ENCODE measurements around the gene ZSCAN22. TPM values are rescaled to one million over a fixed set of nuclear protein-coding genes. Genes with fewer than 3 reads are reported as not detected.
"Not testable (repeated sequence)": the region's sequence is repeated elsewhere in the genome, so short reads cannot be mapped to it uniquely, and the experiment has no call there.

ZSCAN22 gene
- total RNA-seq, 2 donors from 2014 or later: 4.0 to 5.0 TPM

DNA sequence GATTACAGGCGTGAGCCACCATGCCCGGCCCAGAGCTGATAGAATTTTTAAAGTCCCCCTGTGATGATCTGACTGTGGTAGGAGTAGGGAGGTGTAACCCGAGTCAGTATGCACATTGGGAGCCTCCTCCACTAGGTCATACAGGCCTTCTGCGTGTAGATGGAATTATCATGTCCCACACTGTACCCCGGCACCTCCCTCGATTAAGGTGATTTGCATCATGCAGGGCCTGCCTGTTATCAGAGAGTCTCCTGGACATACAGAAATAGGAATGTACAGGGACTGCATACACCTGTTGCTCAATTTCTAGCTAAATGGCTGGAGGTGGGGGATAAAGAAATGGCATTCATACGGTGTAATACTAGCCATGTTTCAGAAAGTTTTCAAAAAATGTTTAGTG is 22.5 kb upstream of the ZSCAN22 start:
- Mint-ChIP-seq H3K36me3 (ENCODE audit: insufficient read depth in 2 of 2) (peaks cover 19 to 40% of the 10 kb centered on the region in 2 donors), H3K4me1 (ENCODE audit: low read depth) (peaks cover 49% of the 10 kb centered on the region), H3K4me3 (peak overlapping the region; percentile 91 to 98), H3K27me3 (ENCODE audit: low read depth) (no peaks in the 10 kb centered on the region), H3K27ac (peak overlapping the region; percentile 85), H3K9me3 (peaks cover 0 to 3% of the 10 kb centered on the region in 2 donors)
- ATAC-seq (replicated peaks in 1 of 2): no peak
- DNase-seq: no peak

GRCh38 chr19:58304748-58305064 is 22.1 kb upstream of the ZSCAN22 start:
- ATAC-seq (replicated peaks in 1 of 2): peak; percentile 1 to 4

GRCh38 chr19:58305065-58305931 is 21.5 kb upstream of the ZSCAN22 start, which contains the start of gene ERVK3-1:
TSS of gene ERVK3-1 (plus strand) at chr19:58305377. CDS start at chr19:58312169, 6,792 bp downstream.
- H3K4me1 Mint-ChIP-seq (ENCODE audit: low read depth): peaks cover 59% of the 10 kb centered on the region
- peak within 1 kb of the TSS; percentile 85 for H3K27ac Mint-ChIP-seq
- H3K36me3 Mint-ChIP-seq (ENCODE audit: insufficient read depth in 2 of 2): peaks cover 18 to 44% of the 10 kb centered on the region in 2 donors
- H3K4me3 Mint-ChIP-seq: peak within 1 kb of the TSS; percentile 91 to 98
- ATAC-seq (replicated peaks in 1 of 2) (peak; percentile 97 to 98), DNase-seq (peak; percentile 95 to 97)
- H3K27me3 Mint-ChIP-seq (ENCODE audit: low read depth): no peaks in the 10 kb centered on the region
- H3K9me3 Mint-ChIP-seq: peaks cover 0 to 3% of the 10 kb centered on the region in 2 donors

More at GRCh38 chr19:58304748-58305064, 22.1 kb upstream of the ZSCAN22 start:
- H3K4me1 Mint-ChIP-seq (ENCODE audit: low read depth): peaks cover 53% of the 10 kb centered on the region
- peaks cover 0 to 3% of the 10 kb centered on the region in 2 donors for H3K9me3 Mint-ChIP-seq
- H3K36me3 Mint-ChIP-seq (ENCODE audit: insufficient read depth in 2 of 2): peaks cover 21 to 42% of the 10 kb centered on the region in 2 donors
- peak overlapping the region; percentile 91 to 98 for H3K4me3 Mint-ChIP-seq
- no peak for DNase-seq
- H3K27me3 Mint-ChIP-seq (ENCODE audit: low read depth): no peaks in the 10 kb centered on the region
- H3K27ac Mint-ChIP-seq: peak overlapping the region; percentile 85

DNA sequence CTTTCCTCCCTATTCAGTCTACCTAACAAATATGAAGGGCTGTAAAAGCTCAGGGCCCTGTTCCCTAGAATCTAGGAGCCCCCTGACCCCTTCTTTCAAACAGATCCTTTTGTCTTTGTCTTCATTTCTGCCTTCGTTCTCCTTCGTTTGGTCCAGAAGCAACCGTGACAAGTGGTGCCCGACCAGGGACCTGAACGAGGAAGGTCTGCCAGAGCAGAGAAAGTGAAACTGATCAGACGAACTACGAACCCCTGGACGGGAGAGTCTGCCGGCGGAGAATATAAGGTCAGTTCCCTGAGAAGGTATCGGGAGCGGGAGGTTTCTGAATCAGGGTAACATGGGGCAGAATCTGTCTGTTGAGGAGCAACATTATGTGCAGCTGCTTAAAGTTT is 20.9 kb upstream of the ZSCAN22 start:
- ATAC-seq (replicated peaks in 1 of 2): no peak
- H3K9me3 Mint-ChIP-seq: no peaks in the 10 kb centered on the region
- no peak for DNase-seq
- peaks cover 61% of the 10 kb centered on the region for H3K4me1 Mint-ChIP-seq (ENCODE audit: low read depth)
- H3K27me3 Mint-ChIP-seq (ENCODE audit: low read depth): no peaks in the 10 kb centered on the region
- peaks cover 15 to 41% of the 10 kb centered on the region in 2 donors for H3K36me3 Mint-ChIP-seq (ENCODE audit: insufficient read depth in 2 of 2)
- H3K27ac Mint-ChIP-seq: peak overlapping the region; percentile 85
- H3K4me3 Mint-ChIP-seq: peak overlapping the region; percentile 91 to 98

DNA sequence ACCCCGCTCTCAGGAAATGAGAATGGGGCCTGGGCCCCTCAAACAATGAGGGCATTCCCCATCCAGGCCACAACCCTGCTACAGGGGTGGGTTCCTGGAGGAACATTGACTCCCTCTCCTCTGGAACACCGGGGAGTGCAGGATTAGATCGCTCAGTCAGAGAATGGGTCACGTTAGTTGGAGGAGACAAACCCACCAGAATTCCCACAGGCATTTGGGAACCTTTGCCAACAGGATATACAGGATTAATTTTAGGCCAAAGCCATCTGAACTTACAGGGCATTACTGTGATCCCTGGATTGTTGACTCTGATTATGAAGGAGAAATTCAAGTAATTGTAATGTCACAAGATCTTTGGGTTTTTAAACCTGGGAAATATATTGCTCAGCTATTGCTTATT is 19.1 kb upstream of the ZSCAN22 start:
- peaks cover 64% of the 10 kb centered on the region for H3K4me1 Mint-ChIP-seq (ENCODE audit: low read depth)

GRCh38 chr19:58310685-58311084 is 16.1 kb upstream of the ZSCAN22 start:
- H3K27me3 Mint-ChIP-seq (ENCODE audit: low read depth); H3K27ac Mint-ChIP-seq; H3K4me3 Mint-ChIP-seq; H3K9me3 Mint-ChIP-seq; DNase-seq; ATAC-seq (replicated peaks in 1 of 2): not testable (repeated sequence)
- Mint-ChIP-seq H3K36me3 (ENCODE audit: insufficient read depth in 2 of 2) (peaks cover 29 to 55% of the 10 kb centered on the region in 2 donors), H3K4me1 (ENCODE audit: low read depth) (peaks cover 49% of the 10 kb centered on the region)

More for the DNA sequence above, 19.1 kb upstream of the ZSCAN22 start:
- ATAC-seq (replicated peaks in 1 of 2) (no peak), DNase-seq (no peak)
- Mint-ChIP-seq H3K27me3 (ENCODE audit: low read depth) (no peaks in the 10 kb centered on the region), H3K9me3 (no peaks in the 10 kb centered on the region), H3K27ac (no peak overlapping the region), H3K36me3 (ENCODE audit: insufficient read depth in 2 of 2) (peaks cover 23 to 51% of the 10 kb centered on the region in 2 donors), H3K4me3 (peak overlapping the region; percentile 21 to 24)

DNA sequence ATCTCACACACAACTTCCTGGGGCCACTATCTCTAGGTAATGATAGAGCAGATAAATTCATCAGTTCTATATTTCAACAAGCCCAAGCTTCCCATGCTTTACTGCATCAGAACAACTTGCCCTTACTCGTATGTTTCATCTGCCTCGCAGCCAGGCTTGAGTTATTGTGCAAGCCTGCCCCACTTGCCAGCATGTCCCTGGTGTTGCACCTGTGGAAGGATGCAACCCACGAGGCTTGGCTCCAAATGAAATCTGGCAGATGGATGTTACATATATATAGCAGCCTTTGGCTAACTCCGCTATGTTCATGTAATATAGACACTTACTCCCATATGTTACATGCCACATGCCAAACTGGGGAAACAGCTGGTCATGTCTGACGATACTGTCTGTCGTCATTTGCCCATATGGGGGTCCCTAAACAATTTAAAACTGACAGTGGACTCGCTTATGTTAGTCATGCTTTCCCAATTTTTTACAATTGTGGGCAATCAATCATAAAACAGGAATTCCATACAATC is 15.4 kb upstream of the ZSCAN22 start:
- ATAC-seq (replicated peaks in 1 of 2): no peak
- Mint-ChIP-seq H3K4me1 (ENCODE audit: low read depth) (peaks cover 42% of the 10 kb centered on the region), H3K27me3 (ENCODE audit: low read depth) (no peaks in the 10 kb centered on the region), H3K36me3 (ENCODE audit: insufficient read depth in 2 of 2) (peaks cover 27 to 52% of the 10 kb centered on the region in 2 donors), H3K27ac (peak overlapping the region; percentile 6), H3K4me3 (no peak overlapping the region), H3K9me3 (no peaks in the 10 kb centered on the region)
- DNase-seq: no peak

DNA sequence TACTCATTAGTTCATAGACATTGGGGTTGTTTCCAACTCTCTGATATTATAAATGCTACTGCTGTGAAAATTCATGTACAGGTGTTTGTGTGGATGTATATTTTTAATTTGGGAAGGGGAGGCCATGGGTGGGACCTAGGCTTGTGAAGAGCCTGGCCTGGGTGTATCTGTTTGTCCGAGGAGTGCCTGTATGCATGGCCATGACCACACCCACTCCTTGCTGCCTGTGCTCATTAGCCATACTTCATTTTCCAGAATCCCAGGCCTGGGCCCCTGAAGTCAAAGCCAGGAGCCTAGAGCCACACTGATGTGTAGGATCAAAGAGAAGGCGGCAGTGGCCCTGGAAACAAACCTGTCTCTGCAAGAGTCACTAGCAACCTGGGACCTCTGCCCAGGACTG is 11.2 kb upstream of the ZSCAN22 start:
- Mint-ChIP-seq H3K9me3 (no peaks in the 10 kb centered on the region), H3K27me3 (ENCODE audit: low read depth) (no peaks in the 10 kb centered on the region), H3K27ac (no peak overlapping the region), H3K36me3 (ENCODE audit: insufficient read depth in 2 of 2) (peaks cover 19 to 31% of the 10 kb centered on the region in 2 donors), H3K4me1 (ENCODE audit: low read depth) (peaks cover 4% of the 10 kb centered on the region), H3K4me3 (no peak overlapping the region)
- ATAC-seq (replicated peaks in 1 of 2) (no peak), DNase-seq (no peak)

GRCh38 chr19:58317476-58318072 is 9.2 kb upstream of the ZSCAN22 start:
- ATAC-seq (replicated peaks in 1 of 2) (no peak), DNase-seq (no peak)
- H3K4me1 Mint-ChIP-seq (ENCODE audit: low read depth): no peaks in the 10 kb centered on the region
- no peaks in the 10 kb centered on the region for H3K9me3 Mint-ChIP-seq
- peaks cover 11 to 18% of the 10 kb centered on the region in 2 donors for H3K36me3 Mint-ChIP-seq (ENCODE audit: insufficient read depth in 2 of 2)
- no peak overlapping the region for H3K4me3 Mint-ChIP-seq
- no peak overlapping the region for H3K27ac Mint-ChIP-seq
- no peaks in the 10 kb centered on the region for H3K27me3 Mint-ChIP-seq (ENCODE audit: low read depth)

DNA sequence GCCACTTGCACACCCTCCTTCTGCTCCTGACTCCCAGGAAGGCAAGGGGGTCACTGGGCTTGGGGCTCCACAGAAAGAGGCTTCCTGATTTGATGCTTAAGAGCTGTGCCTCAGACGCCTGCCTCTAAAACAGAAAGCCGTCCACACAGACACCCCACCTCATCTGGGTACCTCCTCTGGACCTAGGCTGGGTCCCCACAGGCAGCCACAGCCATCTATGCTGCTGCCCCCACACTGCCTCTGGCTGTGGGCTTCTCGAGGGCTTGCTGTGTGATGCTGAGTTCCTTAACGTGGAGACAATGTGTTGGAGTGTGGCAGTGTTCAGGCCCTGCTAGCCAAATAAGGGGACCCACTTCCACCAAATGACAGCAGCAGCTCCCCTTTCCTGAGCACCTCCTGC is 8.5 kb upstream of the ZSCAN22 start:
- ATAC-seq (replicated peaks in 1 of 2) (no peak), DNase-seq (no peak)
- Mint-ChIP-seq H3K4me3 (no peak overlapping the region), H3K27ac (no peak overlapping the region), H3K9me3 (no peaks in the 10 kb centered on the region), H3K4me1 (ENCODE audit: low read depth) (no peaks in the 10 kb centered on the region), H3K27me3 (ENCODE audit: low read depth) (no peaks in the 10 kb centered on the region), H3K36me3 (ENCODE audit: insufficient read depth in 2 of 2) (peaks cover 8 to 13% of the 10 kb centered on the region in 2 donors)

DNA sequence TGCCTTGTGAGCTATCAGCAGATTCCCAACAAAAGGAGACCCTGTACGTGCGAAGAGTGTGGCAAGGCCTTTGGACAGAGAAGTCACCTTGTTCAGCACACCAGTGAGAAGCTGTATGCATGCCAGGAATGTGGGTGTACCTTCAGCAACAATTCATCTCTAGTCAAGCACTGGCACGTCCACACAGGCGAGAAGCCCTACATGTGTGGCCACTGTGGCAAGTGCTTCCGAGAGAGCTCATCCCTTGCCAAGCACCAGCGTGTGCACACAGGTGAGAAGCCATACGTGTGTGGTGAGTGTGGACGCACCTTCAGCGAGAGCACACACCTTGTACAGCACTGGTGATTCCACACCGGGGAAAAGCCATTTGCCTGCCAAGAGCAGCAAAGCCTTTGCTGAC is 7.6 kb upstream of the ZSCAN22 start:
- DNase-seq: no peak
- Mint-ChIP-seq H3K27me3 (ENCODE audit: low read depth) (no peaks in the 10 kb centered on the region), H3K36me3 (ENCODE audit: insufficient read depth in 2 of 2) (peaks cover 4 to 8% of the 10 kb centered on the region in 2 donors), H3K4me1 (ENCODE audit: low read depth) (no peaks in the 10 kb centered on the region), H3K9me3 (no peaks in the 10 kb centered on the region), H3K27ac (no peak overlapping the region), H3K4me3 (no peak overlapping the region)
- no peak for ATAC-seq (replicated peaks in 1 of 2)

DNA sequence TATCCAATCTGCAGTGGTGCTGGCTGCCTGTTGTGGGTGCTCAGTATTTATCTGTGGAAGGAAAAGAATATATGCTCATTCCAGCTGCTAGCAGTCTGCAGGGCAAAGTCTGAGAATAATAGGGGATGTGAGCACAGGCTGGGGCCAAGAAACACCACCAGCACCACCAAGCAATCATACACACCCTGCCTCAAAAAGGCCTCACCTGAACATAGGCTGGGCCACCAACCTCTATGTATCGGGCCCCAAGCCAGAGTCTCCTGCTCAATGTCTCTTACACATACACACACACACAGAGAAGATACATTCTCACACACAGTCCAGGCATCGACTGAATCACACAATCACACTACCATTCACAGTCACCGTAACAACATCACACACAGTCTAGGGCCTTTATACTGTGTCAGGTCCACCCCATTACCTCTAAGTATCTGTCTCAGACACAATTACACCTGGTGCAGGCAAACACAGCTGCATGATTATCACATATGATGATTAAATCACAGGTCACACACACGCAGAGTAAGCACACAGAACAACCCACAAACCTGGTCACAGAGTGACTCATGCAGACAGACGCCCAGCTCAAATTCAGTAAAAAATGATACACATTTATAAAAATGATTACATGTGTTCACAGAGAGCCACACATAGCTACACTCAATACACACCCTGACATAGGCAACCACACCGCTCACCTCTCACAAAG is 1.3 kb upstream of the ZSCAN22 start:
- Mint-ChIP-seq H3K9me3 (no peaks in the 10 kb centered on the region), H3K27ac (no peak overlapping the region), H3K4me1 (ENCODE audit: low read depth) (no peaks in the 10 kb centered on the region), H3K27me3 (ENCODE audit: low read depth) (no peaks in the 10 kb centered on the region), H3K4me3 (no peak overlapping the region), H3K36me3 (ENCODE audit: insufficient read depth in 2 of 2) (peaks cover 0 to 1% of the 10 kb centered on the region in 2 donors)
- ATAC-seq (replicated peaks in 1 of 2): peak; percentile 2 to 5
- peak in 1 of 2 donors; percentile 26 for DNase-seq

DNA sequence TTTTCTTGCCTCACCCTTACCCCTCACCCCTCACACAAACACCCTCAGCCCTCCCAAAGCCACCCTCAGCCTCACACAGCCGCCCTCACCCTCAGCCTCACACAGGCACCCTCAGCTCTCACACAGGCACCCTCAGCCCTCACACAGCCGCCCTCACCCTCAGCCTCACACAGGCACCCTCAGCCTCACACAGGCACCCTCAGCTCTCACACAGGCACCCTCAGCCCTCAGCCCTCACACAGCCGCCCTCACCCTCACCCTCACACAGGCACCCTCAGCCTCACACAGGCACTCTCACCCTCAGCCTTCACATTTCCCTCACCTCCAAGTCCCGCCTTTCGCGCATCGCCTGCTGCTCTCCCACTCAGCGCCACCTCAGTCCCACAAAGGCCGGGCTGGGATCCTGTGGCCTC is 287 bp upstream of the ZSCAN22 start:
- Mint-ChIP-seq H3K36me3 (ENCODE audit: insufficient read depth in 2 of 2) (peaks cover 0 to 1% of the 10 kb centered on the region in 2 donors), H3K4me1 (ENCODE audit: low read depth) (no peaks in the 10 kb centered on the region), H3K27ac (no peak overlapping the region), H3K4me3 (no peak overlapping the region), H3K9me3 (no peaks in the 10 kb centered on the region), H3K27me3 (ENCODE audit: low read depth) (no peaks in the 10 kb centered on the region)
- DNase-seq (no peak), ATAC-seq (replicated peaks in 1 of 2) (peak in 1 of 2 donors; percentile 28)
